NCI-H774 (cell line): ENCODE results near the gene NSRP1.
"Not testable (repeated sequence)": the region's sequence is repeated elsewhere in the genome, so short reads cannot be mapped to it uniquely, and the experiment has no call there.

Source experiments
- DNase-seq: peaks from one replicate; lab custom pipeline; 2025; lab: John Stamatoyannopoulos, UW

NSRP1 gene

DNA sequence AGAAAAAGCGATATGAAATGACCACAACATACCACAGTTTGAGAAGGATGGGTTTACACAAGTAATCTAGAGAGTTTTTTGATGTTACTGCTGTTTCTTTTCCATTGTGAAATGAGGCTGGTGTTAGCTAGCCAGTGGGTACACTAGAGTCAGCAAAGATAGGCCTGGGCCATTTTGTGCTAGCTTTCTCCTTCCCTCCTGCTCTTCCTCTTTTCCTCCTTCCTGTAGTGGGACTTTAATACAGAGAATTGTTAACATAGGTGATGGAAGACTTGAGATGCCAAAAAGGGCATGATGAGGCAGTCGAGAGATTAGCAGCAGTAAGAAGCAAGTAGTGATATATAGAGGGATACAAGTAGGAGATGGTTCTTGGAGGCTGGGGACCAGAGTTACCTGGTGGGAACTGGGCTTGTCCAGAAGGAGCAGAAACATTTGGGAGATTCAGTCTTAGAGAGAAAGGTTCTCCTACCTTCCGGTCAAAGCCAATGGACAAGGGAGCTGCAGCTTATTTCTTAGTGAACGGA is 7.7 kb downstream of the NSRP1 start:
- no peak for DNase-seq

DNA sequence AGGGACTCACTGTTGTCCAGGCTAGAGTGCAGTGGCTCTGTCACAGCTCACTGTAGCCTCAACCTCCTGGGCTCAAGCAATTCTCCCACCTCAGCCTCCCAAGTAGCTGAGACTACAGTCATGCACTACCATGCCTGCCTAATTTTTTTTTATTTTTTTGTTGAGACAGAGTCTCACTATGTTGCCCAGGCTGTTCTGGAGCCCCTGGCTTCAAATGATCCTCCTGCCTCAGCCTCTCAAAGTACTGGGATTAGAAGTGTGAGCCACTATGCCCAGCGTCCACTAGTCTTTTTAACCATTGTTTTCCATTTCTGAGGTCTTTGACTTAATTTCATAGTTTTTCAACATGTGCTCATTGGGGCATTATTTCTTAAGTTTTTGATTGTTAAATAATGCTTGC is 13.5 kb downstream of the NSRP1 start:
- no peak for DNase-seq

DNA sequence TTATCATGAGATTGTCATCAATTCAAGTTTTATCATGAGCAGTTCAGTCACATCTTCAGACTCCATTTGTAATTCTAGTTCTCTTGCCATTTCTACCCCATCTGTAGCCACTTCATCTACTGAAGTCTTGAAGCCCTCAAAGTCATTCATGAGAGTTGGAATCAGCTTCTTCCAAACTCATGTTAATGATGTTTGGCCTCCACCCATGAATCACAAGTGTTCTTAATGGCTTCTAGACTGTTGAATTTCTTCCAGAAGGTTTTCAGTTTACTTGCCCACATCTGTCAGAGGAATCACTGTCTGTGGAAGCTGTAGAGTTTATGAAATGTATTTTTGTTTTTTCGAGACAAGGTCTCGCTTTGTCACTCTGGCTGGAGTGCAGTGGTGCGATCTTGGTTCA is 16.0 kb downstream of the NSRP1 start:
- DNase-seq: no peak

- DNase-seq: no peak
Observed at GRCh38 chr17:30133197-30133596, 16.6 kb downstream of the NSRP1 start.

GRCh38 chr17:30134551-30134950 is 17.9 kb downstream of the NSRP1 start:
- no peak for DNase-seq

GRCh38 chr17:30137158-30137557 is 20.5 kb downstream of the NSRP1 start:
- no peak for DNase-seq

DNA sequence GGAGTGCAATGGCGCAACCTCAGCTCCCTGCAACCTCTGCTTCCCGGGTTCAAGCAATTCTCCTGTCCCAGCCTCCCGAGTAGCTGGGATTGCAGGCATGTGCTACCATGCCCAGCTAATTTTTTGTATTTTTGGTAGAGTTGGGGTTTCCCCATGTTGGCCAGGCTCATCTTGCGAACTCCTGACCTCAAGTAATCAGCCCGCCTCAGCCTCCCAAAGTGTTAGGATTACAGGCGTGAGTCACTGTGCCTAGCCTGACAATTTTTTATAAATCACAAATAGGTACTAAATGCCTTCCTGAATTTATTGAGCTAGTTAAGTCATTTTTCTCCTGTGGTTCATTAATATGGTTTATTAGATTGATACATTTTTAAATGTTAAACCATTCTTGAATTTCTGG is 31.2 kb downstream of the NSRP1 start:
- not testable (repeated sequence) for DNase-seq

DNA sequence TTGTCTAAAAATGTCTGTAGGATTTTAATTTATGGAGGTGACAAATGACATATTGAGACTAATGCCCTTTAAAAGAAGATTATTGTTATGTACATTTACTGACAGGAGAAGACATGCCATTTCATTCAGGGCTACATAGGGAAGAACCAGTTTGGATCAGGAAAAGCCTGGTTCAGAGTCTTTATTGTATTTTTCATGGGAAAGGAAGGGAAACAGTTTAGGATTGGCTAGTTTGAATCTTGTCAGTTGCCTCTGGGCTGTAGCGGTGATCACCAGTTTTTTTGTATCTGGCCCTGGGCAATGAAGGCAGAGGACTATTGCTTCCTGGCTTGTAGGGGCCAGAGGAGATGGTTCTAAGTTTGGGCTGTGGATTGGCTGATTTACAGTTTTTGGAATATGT is 31.8 kb downstream of the NSRP1 start:
- no peak for DNase-seq

- no peak for DNase-seq
Observed at GRCh38 chr17:30151471-30151870, 34.9 kb downstream of the NSRP1 start.

DNA sequence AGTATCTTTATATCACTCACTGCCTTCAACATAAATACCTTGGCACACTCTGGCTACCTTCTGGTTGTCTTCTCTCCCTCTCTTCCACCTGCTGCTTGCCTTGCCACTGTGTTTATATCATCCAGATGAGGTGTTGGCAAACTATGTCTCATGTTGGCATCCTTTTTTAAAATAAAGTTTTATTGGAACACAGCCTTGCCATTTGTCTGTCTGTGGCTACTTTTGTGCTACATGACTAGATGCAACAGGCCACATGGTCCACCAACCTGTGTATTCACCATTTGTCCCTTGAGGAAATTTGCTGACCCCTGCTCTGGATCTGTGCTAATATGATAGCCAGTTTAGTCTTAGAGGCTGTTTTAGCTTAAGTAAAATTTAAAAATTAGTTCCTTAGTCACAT is 36.8 kb downstream of the NSRP1 start:
- no peak for DNase-seq

DNA sequence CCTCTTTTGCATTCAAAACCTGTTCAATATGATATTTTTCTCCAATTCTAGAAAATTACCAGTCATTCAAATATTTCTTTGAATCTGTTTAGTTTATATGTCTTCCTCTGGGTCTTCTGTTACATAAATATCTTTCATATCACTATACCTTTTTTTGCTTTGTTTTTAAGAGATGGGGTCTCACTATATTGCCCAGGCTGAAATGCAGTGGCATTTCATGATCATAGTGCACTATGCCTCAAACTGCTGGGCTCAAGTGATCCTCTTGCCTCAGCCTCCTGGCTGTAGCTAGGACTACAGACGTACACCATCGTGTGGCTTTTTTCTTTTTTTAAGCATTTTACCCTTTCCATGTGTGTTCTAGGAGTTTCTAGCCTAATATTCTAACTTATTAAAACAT is 38.8 kb downstream of the NSRP1 start:
- no peak for DNase-seq

GRCh38 chr17:30158896-30159625 is 42.4 kb downstream of the NSRP1 start:
- DNase-seq: no peak

GRCh38 chr17:30160419-30161172 is 44.0 kb downstream of the NSRP1 start:
- DNase-seq: no peak

- DNase-seq: no peak
Observed at GRCh38 chr17:30161601-30162000, 45.0 kb downstream of the NSRP1 start.

DNA sequence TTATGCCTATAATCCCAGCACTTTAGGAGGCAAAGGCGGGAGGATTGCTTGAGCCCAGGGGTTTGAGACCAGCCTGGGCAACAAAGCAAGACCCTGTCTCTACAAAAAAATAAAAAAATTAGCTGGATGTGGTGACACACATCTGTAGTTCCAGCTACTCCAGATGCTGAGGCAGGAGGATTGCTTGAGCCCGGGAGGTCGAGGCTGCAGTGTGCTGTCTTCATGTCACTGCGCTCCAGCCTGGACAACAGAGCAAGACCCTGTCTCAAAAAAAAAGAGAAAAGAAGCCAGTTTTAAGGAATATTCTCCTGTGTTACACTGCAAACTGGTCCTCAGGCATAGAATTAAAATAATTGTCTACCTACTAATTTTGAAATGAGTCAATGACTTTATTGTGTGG is 47.9 kb downstream of the NSRP1 start:
- DNase-seq: no peak

- no peak for DNase-seq
Observed at GRCh38 chr17:30165147-30165546, 48.5 kb downstream of the NSRP1 start.

- DNase-seq: no peak
Observed at GRCh38 chr17:30165960-30166359, 49.3 kb downstream of the NSRP1 start.

DNA sequence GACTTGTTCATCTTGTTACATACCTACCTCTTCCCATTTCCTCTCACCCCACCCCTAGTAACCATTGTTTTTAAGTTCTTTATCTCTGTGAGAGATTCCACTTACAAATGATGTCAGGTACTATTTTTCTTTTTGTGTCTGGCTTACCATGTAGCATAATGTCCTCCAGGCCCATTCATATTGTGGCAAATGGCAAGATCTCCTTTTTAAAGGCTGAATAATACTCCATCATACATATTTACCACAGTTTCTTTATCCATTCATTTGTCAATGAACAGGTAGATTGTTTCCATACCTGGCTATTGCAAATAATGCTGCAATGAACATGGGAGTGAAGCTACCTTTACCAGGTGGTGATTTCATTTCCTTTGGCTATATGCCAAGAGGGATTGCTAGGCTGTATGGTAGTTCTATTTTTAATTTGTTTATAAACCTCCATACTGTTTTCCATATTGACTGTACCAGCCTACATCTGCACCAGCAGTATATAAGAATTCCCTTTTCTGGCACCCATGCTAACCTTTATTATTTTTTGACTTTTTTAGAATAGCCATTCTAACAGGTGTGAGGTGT is 53.9 kb downstream of the NSRP1 start:
- DNase-seq: no peak

GRCh38 chr17:30172560-30172959 is 55.9 kb downstream of the NSRP1 start:
- no peak for DNase-seq

GRCh38 chr17:30173649-30174048 is 57.0 kb downstream of the NSRP1 start:
- no peak for DNase-seq

DNA sequence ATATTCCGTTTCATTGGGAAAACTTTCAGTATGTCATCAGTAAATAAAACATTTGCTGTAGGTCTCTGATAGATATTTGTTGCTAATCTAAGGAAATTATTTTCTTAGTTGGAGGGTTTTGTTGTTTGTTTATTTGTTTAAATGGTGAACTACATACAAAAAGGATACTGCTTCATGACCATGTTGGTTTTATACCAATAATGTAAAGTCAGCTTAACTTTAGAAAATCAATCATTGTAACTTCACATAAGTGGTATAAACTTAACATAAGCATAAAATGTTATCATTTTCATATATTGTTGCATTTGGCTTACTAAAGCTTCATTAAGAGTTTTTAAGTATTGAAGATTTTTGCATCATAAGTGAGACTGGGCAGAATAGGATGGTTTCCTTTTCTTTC is 57.9 kb downstream of the NSRP1 start:
- no peak for DNase-seq

DNA sequence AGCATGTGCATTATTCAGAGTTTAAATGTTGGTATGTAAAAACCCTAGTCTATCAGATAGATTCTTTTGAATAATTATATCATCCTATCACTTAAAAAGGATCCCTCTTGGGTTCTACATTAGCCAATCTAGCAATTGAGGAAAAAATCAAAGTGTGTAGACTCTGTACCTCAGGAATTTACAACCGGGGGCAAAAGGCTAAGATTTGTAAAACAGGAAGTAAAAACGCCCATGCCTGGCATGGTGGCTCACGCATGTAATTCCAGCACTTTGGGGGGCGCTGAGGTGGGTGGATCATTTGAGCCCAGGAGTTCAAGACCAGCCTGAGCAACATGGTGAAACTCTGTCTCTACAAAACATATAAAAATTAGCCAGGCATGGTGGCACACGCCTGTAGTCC is 60.2 kb downstream of the NSRP1 start:
- DNase-seq: no peak

DNA sequence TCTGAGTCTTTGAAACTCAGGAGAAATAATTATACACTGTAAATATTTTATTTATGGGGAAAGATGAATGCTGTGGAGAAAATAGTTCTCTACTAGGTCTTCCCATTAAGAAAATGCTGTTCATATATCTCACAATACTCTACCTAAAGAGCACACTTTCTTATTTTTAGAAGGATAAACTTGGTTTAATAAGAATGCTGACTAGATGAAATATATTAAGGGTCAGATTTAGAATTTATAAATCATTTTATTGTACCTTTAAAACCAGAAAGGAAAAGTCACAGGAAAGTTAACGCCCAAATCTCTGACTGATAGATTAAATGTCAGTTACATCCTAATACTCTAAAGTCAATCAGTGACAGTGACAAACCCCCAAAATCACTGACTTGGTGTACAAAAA is 70.1 kb downstream of the NSRP1 start:
- DNase-seq: no peak
